Measurements from ENCODE around the gene ACTG1. TPM values are rescaled to one million over a fixed set of nuclear protein-coding genes. Genes with fewer than 3 reads are reported as not detected.

Gene ACTG1
- total RNA-seq, 4 donors from 2014 or later, result 322 to 934 (median 415) TPM

GRCh38 chr17:81460856-81461460 lies 51.6 kb downstream of the ACTG1 start:
- in situ Hi-C loops (cut with MboI; ENCODE audit: low sequenced_read_pairs in 4 of 4), result no loop called here
- Histone ChIP-seq H3K27me3 (no peaks in the 10 kb centered on the region), H3K27ac (no peak overlapping the region), H3K4me1 (no peaks in the 10 kb centered on the region), H3K4me3 (no peak overlapping the region), H3K9me3 (no peaks in the 10 kb centered on the region), H3K36me3 (peaks cover 0 to 10% of the 10 kb centered on the region in 2 donors)
- intact Hi-C loops (cut with DNase I; ENCODE audit: low total_unique reads), result no loop called here
- TF ChIP-seq CTCF (IDR thresholded peaks at IDR 0.05 in 4 of 5, conservative IDR thresholded peaks at IDR 0.05 in 1 of 5) (no peak), POLR2A (IDR thresholded peaks at IDR 0.05) (no peak)
- ATAC-seq (no peak), DNase-seq (no peak)

Other genes with a start within 250 kb of the ACTG1 start
- gene SLC38A10, start 217.5 kb downstream of the ACTG1 start, total RNA-seq, result 10 to 100 TPM; 24.5 to 56.5 (median 28.8) TPM
- 1 to 10 TPM; 2.5 to 8.4 (median 5.8) TPM for gene BAHCC1, start 117.3 kb downstream of the ACTG1 start, total RNA-seq
- under 1 TPM in 2 of 4 donors, not detected in 2; 0.20 to 0.46 TPM for gene FSCN2, start 15.6 kb upstream of the ACTG1 start, total RNA-seq
- 10 to 100 TPM; 14.4 to 27.9 (median 15.6) TPM for gene FAAP100, start 39.6 kb upstream of the ACTG1 start, total RNA-seq
- gene NPLOC4, start 124.3 kb upstream of the ACTG1 start, total RNA-seq, result 100 to 1,000 TPM; 176 to 290 (median 263) TPM
- under 1 TPM in 2 of 4 donors, not detected in 2; 0.22 to 0.26 TPM for gene TSPAN10, start 124.4 kb upstream of the ACTG1 start, total RNA-seq
- not detected for gene PDE6G, start 143.7 kb upstream of the ACTG1 start, total RNA-seq
- 10 to 100 TPM; 15.5 to 32.2 (median 22.2) TPM for gene OXLD1, start 153.8 kb upstream of the ACTG1 start, total RNA-seq
- 10 to 100 TPM in 2 of 4 donors, 1 to 10 TPM in 2; 6.7 to 17.1 (median 11.2) TPM for gene CCDC137, start 153.9 kb upstream of the ACTG1 start, total RNA-seq
- gene ARL16, start 171.0 kb upstream of the ACTG1 start, total RNA-seq, result 10 to 100 TPM; 12.9 to 23.6 (median 20.0) TPM
- gene HGS, start 171.2 kb upstream of the ACTG1 start, total RNA-seq, result 100 to 1,000 TPM in 3 of 4 donors, 10 to 100 TPM in 1; 62.1 to 150 (median 113) TPM
- 100 to 1,000 TPM in 2 of 4 donors, 10 to 100 TPM in 2; 79.1 to 117 (median 94.1) TPM for gene MRPL12, start 190.6 kb upstream of the ACTG1 start, total RNA-seq
- gene SLC25A10, start 199.5 kb upstream of the ACTG1 start, total RNA-seq, result 1 to 10 TPM; 3.4 to 9.3 (median 6.7) TPM